Uterus (tissue), 4 donors: ENCODE data around the gene ISL2. TPM values are rescaled to one million over a fixed set of nuclear protein-coding genes. Genes with fewer than 3 reads are reported as not detected.

Source experiments
- DNase-seq, 2 donors: peaks; one replicate each; pipeline ENCODE4 v3.0.0-alpha.2; 2019 to 2020
- H3K27ac ChIP-seq, 2 donors: fragments of 200-600 bp; sonication (generic); 1 replicate in 1 of 2; 2 replicates in 1 of 2; pipeline ENCODE4 v1.5.1; 2016 to 2018
- H3K27me3 ChIP-seq, 2 donors: fragments of 200-600 bp; sonication (generic); one replicate each; pipeline ENCODE4 v1.5.1; 2018 to 2019; ENCODE audit warnings: control low read depth in 1 of 2
- H3K36me3 ChIP-seq, 2 donors: fragments of 200-600 bp; sonication (generic); one replicate each; pipeline ENCODE4 v1.5.1; 2019; ENCODE audit warnings: control low read depth in 1 of 2
- H3K4me1 ChIP-seq, 2 donors: fragments of 200-600 bp; sonication (generic); one replicate each; pipeline ENCODE4 v1.5.1; 2018 to 2019; ENCODE audit warnings: control low read depth in 1 of 2
- H3K4me3 ChIP-seq, 2 donors: fragments of 200-600 bp; sonication (generic); 1 replicate in 1 of 2; 2 replicates in 1 of 2; pipeline ENCODE4 v1.5.1; 2018 to 2019; ENCODE audit warnings: mild to moderate bottlenecking in 1 of 2
- H3K9me3 ChIP-seq, 2 donors: fragments of 200-600 bp; sonication (generic); one replicate each; pipeline ENCODE4 v1.5.1; 2019; ENCODE audit warnings: control low read depth in 1 of 2
- CTCF ChIP-seq, 4 experiments: fragments of 200-600 bp in 2 of 4; fragments of 450-650 bp in 2 of 4; sonication (generic) in 2 of 4; IDR thresholded peaks; one replicate each; pipeline ENCODE4 v1.5.1; 2016 to 2019; ENCODE audit warnings: antibody characterized with exemption in 4 of 4, mild to moderate bottlenecking in 2 of 4, moderate library complexity in 1 of 4
- POLR2A ChIP-seq, 2 donors: fragments of 450-650 bp; IDR thresholded peaks; one replicate each; pipeline ENCODE4 v1.6.1; 2016; ENCODE audit warnings: antibody characterized with exemption in 2 of 2, mild to moderate bottlenecking in 1 of 2, moderate library complexity in 1 of 2
- intact Hi-C: fragments of 100-400 bp; cut with DNase I; formaldehyde crosslinking; loops from one replicate; pipeline ENCODE4 v1.15.1; 2023; ENCODE audit warnings: low total_unique reads
- total RNA-seq, 4 donors: library from RNA; depleted of rRNA in 3 of 4; stranded (reverse); fragments of >200 nt in 3 of 4; gene quantifications; one replicate each; pipeline versions ENCODE4 v1.1.0 to v1.2.4, GENCODE V29; 2014 to 2023
- donor health status: DM: yes; HTN: yes; CAD: no.

Gene ISL2
- total RNA-seq, 4 donors from 2014 or later, result 0.48 TPM; not detected in 3

DNA sequence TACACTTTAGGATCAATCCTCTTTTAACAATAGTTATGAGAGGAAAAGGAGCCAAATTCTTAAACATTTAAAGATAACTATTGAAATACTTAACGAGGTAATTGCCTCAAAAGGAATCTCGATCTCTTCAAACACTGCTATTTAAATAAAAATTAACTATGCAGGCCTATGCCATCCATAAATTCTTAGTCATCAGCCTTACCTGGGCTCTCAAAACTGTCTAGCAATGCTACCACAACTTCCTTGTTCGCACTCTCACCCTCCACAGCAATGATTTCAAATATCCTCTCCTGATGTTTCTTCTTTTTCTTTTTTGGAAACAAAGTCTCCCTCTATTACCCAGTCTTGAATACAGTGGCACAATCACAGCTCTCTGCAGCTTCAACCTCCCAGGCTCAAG lies 37.6 kb upstream of the ISL2 start:
- H3K27me3 ChIP-seq, result no peaks in the 10 kb centered on the region
- H3K36me3 ChIP-seq, result no peaks in the 10 kb centered on the region
- H3K9me3 ChIP-seq, result no peaks in the 10 kb centered on the region
- H3K4me1 ChIP-seq, result no peaks in the 10 kb centered on the region
- no peak for DNase-seq
- no peak overlapping the region for H3K27ac ChIP-seq
- TF ChIP-seq CTCF (IDR thresholded peaks at IDR 0.05) (no peak), POLR2A (IDR thresholded peaks at IDR 0.05) (no peak)
- no peak overlapping the region for H3K4me3 ChIP-seq
- intact Hi-C loops, result no loop called here

DNA sequence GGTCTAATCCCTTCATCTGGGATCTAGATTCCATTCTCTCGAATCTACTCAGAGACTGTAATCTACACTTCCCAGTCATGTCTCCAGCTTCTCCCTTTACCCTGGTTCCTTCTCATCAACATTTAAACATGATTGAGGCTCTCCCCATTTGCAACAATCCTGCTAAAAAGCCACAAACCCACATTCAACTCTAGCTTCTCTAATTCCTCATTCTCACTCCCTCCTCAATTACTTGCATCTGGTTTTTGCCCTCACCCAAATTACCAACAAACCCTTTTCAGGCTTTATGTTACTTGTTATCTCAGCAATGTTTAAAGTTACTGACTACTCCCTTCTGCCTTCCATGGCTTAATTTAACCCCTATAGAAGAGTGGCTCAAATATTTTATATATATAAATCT lies 36.8 kb upstream of the ISL2 start:
- H3K27me3 ChIP-seq, result no peaks in the 10 kb centered on the region
- no peak overlapping the region for H3K4me3 ChIP-seq
- no peak overlapping the region for H3K27ac ChIP-seq
- DNase-seq, result no peak
- TF ChIP-seq CTCF (IDR thresholded peaks at IDR 0.05), result no peak
- no peak for TF ChIP-seq POLR2A (IDR thresholded peaks at IDR 0.05)
- intact Hi-C loops, result no loop called here
- H3K36me3 ChIP-seq, result no peaks in the 10 kb centered on the region
- H3K4me1 ChIP-seq, result no peaks in the 10 kb centered on the region
- no peaks in the 10 kb centered on the region for H3K9me3 ChIP-seq

DNA sequence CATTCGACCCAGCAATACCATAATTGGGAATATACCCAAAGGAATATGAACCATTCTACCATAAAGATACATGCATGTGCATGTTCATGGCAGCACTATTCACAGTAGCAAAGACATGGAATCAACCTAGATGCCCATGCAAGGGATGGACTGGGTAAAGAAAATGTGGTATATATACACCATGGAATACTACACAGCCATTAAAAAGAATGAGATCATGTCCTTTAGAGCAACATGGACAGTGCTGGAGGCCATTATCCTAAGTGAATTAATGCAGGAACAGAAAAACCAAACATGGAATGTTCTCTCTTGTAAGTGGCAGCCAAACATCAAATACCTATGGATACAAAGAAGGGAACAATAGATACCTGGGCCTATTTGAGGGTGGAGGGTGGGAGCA lies 32.7 kb upstream of the ISL2 start:
- Histone ChIP-seq H3K27ac (no peak overlapping the region), H3K4me1 (no peaks in the 10 kb centered on the region), H3K9me3 (no peaks in the 10 kb centered on the region), H3K36me3 (no peaks in the 10 kb centered on the region), H3K27me3 (no peaks in the 10 kb centered on the region), H3K4me3 (no peak overlapping the region)
- intact Hi-C loops, result no loop called here
- no peak for DNase-seq
- no peak for TF ChIP-seq CTCF (IDR thresholded peaks at IDR 0.05)
- TF ChIP-seq POLR2A (IDR thresholded peaks at IDR 0.05), result no peak

GRCh38 chr15:76309601-76310330 lies 26.8 kb upstream of the ISL2 start:
- H3K9me3 ChIP-seq, result no peaks in the 10 kb centered on the region
- TF ChIP-seq POLR2A (IDR thresholded peaks at IDR 0.05), result no peak
- TF ChIP-seq CTCF (IDR thresholded peaks at IDR 0.05), result no peak
- H3K36me3 ChIP-seq, result no peaks in the 10 kb centered on the region
- H3K4me1 ChIP-seq, result no peaks in the 10 kb centered on the region
- intact Hi-C loops, result no loop called here
- no peak overlapping the region for H3K27ac ChIP-seq
- DNase-seq, result no peak
- no peaks in the 10 kb centered on the region for H3K27me3 ChIP-seq
- H3K4me3 ChIP-seq, result peak overlapping the region in 1 of 2 donors; percentile 71

DNA sequence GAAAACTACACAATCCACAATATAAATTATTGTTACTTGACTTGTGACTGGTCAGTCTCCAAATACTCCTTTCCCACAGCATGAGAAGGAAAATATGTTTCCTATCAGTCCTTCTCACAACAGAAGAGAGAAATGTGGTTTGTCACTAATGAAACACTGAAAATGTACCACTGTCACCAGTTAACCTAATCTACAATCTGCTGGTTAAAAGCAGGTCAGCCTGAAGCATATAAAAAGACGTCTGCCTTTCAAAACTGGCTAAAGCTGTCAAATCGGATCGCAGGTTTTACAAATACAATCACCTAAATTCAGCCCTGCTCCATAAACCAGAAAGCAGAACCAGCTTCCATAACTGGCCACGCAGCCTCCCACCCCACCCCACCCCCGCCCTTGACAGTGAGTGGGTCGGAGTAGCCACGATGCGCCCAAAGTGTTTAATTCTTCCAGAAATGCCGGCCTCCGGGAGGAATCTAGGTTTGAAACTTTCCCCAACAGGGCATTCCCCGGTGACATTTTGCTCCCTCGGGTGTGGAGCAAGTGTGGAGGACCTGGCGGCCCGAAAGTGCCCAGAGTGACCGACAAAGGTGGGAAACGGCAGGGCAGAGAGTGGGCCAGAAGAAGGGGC lies 26.0 kb upstream of the ISL2 start:
- Histone ChIP-seq H3K4me3 (peak overlapping the region; percentile 71), H3K27me3 (no peaks in the 10 kb centered on the region), H3K36me3 (no peaks in the 10 kb centered on the region), H3K27ac (peak overlapping the region; percentile 76 to 79), H3K4me1 (no peaks in the 10 kb centered on the region), H3K9me3 (no peaks in the 10 kb centered on the region)
- TF ChIP-seq POLR2A (IDR thresholded peaks at IDR 0.05) (no peak), CTCF (IDR thresholded peaks at IDR 0.05) (no peak)
- intact Hi-C loops, result no loop called here
- DNase-seq, result peak in 1 of 2 donors; percentile 25
